PFSK-1 (cell line): Measurements from ENCODE around the gene GYPC.

Experiments
- FOXP2 ChIP-seq: optimal IDR thresholded peaks from 2 replicates; pipeline ENCODE3; 2011; ENCODE audit warnings: borderline replicate concordance, control low read depth, inconsistent platforms; ENCODE audit not compliant: insufficient read depth; ENCODE audit errors: extremely low read length, extremely low read depth
- POLR2AphosphoS5 ChIP-seq: IDR thresholded peaks from 2 replicates; pipeline ENCODE4 v1.6.1; 2012; ENCODE audit warnings: low read depth, mild to moderate bottlenecking, control low read depth, low read length, moderate library complexity
- SIN3A ChIP-seq: IDR thresholded peaks from 2 replicates; pipeline ENCODE4 v1.6.1; 2012; ENCODE audit warnings: mild to moderate bottlenecking, low read length, moderate library complexity, borderline replicate concordance; ENCODE audit not compliant: insufficient read depth
- TAF1 ChIP-seq: IDR thresholded peaks from 2 replicates; pipeline ENCODE4 v1.6.1; 2012; ENCODE audit warnings: low read length, control low read depth, borderline replicate concordance; ENCODE audit not compliant: insufficient read depth
- TF ChIP-seq, protein P1 (sequence below), 2 experiments: IDR thresholded peaks; 2 replicates each; pipeline versions ENCODE4 v1.6.1 to v1.8.0; 2011 to 2012; ENCODE audit warnings: low read depth in 2 of 2, low read length in 2 of 2, control low read depth in 1 of 2, inconsistent platforms in 1 of 2, mild to moderate bottlenecking in 1 of 2, moderate library complexity in 1 of 2; ENCODE audit not compliant: insufficient read depth in 1 of 2

DNA sequence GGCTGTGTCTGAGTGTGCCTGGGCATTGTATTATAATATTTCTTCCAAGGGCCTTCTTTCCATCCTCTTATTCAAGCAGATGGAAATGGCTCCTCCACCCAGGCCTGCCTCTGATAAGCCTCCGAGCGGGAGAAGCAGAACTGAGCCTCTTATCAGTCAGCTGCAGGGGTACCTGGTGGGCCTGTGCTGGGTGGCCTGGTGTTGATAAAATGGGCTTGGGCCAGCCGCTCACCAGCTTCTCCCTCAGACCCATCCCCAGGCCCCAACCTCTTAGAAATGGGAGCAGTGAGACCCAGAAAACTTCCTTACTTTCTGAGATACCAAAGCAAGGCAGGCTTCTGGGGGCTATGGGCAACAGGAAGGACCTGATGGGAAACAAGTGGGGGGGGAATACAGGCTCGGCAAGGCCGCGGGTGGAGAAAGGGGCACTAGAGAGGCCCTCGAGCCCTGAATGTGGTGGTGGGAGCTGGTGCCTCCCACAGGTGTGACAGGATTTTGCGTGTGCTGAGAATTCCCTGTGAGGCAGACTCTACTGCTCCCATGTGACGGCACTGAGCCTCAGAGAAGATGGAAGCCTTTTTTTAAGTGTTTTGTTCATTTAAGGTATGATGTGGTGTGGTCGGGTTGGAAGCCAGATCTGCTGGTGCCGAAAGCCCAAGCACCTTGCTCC, 18.3 kb downstream of the GYPC start:
- TF ChIP-seq, protein P1, sequence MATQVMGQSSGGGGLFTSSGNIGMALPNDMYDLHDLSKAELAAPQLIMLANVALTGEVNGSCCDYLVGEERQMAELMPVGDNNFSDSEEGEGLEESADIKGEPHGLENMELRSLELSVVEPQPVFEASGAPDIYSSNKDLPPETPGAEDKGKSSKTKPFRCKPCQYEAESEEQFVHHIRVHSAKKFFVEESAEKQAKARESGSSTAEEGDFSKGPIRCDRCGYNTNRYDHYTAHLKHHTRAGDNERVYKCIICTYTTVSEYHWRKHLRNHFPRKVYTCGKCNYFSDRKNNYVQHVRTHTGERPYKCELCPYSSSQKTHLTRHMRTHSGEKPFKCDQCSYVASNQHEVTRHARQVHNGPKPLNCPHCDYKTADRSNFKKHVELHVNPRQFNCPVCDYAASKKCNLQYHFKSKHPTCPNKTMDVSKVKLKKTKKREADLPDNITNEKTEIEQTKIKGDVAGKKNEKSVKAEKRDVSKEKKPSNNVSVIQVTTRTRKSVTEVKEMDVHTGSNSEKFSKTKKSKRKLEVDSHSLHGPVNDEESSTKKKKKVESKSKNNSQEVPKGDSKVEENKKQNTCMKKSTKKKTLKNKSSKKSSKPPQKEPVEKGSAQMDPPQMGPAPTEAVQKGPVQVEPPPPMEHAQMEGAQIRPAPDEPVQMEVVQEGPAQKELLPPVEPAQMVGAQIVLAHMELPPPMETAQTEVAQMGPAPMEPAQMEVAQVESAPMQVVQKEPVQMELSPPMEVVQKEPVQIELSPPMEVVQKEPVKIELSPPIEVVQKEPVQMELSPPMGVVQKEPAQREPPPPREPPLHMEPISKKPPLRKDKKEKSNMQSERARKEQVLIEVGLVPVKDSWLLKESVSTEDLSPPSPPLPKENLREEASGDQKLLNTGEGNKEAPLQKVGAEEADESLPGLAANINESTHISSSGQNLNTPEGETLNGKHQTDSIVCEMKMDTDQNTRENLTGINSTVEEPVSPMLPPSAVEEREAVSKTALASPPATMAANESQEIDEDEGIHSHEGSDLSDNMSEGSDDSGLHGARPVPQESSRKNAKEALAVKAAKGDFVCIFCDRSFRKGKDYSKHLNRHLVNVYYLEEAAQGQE (IDR thresholded peaks at IDR 0.05; ENCODE audit: insufficient read depth in 1 of 2, low read depth in 2 of 2, low read length in 2 of 2), result no peak
- TF ChIP-seq POLR2AphosphoS5 (no peak), TAF1 (no peak), SIN3A (no peak), FOXP2 (no peak)
